NCI-H1105 (cell line): ENCODE results near the gene TMEM178A.
"Not testable (repeated sequence)": the region's sequence is repeated elsewhere in the genome, so short reads cannot be mapped to it uniquely, and the experiment has no call there.

Experiments used
- DNase-seq: peaks from one replicate; lab custom pipeline; 2025; lab: John Stamatoyannopoulos, UW

TMEM178A gene

GRCh38 chr2:39715822-39716221 lies 50.1 kb downstream of the TMEM178A start:
- DNase-seq: no peak

DNA sequence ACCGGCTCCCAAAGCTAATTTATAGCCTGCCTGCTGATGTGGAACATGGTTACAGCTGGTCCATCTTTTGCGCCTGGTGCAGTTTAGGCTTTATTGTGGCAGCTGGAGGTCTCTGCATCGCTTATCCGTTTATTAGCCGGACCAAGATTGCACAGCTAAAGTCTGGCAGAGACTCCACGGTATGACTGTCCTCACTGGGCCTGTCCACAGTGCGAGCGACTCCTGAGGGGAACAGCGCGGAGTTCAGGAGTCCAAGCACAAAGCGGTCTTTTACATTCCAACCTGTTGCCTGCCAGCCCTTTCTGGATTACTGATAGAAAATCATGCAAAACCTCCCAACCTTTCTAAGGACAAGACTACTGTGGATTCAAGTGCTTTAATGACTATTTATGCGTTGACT lies 51.4 kb downstream of the TMEM178A start:
- DNase-seq: no peak

GRCh38 chr2:39718483-39718882 lies 52.8 kb downstream of the TMEM178A start:
- DNase-seq: no peak

GRCh38 chr2:39719317-39719716 lies 53.6 kb downstream of the TMEM178A start:
- DNase-seq: no peak

DNA sequence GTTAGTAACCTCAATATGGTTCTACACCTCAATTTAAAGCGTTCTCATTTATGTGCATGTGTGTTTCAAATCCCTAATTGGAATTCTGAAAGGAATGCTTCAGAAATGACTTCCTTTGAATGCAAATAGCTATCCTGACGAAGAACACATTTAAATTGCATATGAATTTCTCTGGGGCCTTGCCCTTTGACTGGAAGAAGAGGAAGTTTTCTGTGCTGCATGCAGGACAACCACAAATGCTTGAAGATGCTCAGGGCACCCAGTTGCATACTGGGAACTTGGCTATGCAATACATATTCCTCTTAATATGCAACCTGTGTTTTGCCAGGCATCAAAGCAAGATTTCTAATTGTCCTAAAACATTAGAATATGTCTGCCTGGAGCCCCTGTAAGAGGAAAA lies 55.3 kb downstream of the TMEM178A start:
- no peak for DNase-seq

- no peak for DNase-seq
These were observed 57.8 kb downstream of the TMEM178A start for GRCh38 chr2:39723497-39723896.

GRCh38 chr2:39723946-39724827 lies 58.5 kb downstream of the TMEM178A start:
- no peak for DNase-seq

- DNase-seq: no peak
These were observed 59.1 kb downstream of the TMEM178A start for GRCh38 chr2:39724828-39725144.

GRCh38 chr2:39725401-39725800 lies 59.7 kb downstream of the TMEM178A start:
- DNase-seq: no peak

DNA sequence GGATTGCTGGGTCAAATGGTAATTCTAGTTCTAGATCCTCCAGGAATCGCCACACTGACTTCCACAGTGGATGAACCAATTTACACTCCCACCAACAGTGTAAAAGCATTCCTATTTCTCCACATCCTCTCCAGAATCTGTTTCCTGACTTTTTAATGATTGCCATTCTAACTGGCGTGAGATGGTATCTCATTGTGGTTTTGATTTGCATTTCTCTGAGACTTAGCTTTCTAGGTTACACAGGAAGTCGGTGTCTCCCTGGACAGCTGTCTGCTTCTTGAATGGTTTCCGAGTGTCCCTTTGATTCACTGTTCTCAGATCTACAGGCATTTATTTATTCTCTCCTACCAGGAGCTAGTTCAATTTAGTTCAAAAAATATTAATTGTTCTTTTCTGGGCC lies 62.4 kb downstream of the TMEM178A start:
- not testable (repeated sequence) for DNase-seq

DNA sequence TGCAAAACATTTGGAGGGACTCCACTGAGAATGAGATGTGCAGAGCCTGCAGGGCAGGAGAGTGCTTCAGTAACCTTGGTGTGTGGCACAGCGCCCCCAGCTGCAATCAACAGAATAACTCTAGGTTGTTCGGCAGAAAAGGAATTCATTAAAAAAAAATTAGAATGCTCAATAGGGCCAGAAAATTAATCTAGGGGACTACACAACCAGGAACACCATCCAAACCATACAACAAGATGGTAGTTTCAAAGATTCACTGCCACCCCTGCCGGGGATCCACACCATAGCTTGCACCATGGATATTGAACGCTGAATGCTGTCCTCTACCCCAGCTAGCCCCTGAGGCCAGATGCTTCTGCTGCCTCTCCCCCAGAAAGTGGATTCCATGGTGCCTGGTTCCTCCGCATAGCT lies 63.2 kb downstream of the TMEM178A start:
- no peak for DNase-seq

DNA sequence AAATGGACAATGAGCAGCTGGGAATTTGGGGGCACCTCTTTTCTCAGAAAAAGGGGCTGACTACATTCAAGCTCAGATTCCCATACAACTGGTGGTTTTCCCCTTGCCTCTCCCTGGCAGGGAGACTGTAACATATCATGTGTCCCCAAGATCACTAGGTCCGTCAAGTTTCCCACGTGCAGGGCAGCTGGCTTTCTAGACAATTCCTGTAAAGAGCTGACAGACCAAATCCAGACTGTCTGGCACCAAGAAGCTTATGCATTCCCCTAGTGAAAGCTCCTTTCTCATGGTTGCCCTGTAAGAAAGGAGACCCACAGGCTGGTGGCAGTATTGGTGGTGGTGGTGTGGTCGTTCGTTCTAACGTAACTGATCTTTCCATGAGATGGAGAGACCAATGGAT lies 64.6 kb downstream of the TMEM178A start:
- no peak for DNase-seq

DNA sequence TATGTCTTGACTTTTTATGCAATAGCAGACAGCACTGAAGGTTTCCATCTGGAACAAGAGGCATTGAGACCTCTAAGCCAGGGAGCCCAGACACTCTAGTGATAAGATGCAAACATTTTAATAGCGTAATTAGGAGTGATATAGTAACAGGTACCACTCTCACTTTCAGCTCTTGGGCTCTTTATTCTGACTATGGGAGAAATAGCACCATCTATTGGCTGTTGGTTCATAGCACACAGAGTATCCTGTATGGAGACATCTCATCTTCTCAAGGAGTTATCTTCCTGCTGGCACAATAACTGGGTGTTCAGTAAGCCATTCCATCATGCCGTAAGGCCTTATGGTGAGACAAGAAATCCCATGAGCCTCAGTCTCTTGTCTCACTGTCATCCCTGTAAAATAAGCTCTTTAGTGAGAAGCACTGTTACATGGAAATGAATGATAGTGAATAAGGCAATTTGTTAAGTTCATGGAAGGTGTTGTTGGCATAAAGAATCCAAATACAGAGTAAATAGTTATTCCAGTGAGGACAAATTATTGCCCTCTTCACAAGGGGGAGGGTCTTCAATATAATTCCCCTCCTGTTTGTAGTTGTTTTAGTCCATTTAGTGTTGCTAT lies 65.1 kb downstream of the TMEM178A start:
- peak; percentile 4 for DNase-seq

DNA sequence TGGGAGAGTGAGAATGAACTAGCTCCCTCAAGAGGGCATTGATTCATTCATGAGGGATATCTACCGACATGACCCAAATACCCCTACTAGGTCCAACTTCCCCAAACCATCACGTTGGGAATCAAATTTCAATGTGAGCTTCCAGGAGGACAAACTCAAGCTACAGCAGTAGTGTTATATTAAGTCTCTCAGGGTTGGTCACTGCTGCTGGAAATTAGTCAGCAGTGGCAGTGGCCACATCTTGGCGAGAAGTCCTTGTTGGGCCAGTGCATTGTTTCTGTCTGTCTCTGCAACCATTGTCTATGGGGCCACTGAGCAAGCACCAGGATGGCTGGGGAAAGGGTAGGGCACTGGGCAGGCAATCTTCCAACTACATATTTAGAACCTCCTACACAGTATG lies 65.8 kb downstream of the TMEM178A start:
- DNase-seq: no peak

DNA sequence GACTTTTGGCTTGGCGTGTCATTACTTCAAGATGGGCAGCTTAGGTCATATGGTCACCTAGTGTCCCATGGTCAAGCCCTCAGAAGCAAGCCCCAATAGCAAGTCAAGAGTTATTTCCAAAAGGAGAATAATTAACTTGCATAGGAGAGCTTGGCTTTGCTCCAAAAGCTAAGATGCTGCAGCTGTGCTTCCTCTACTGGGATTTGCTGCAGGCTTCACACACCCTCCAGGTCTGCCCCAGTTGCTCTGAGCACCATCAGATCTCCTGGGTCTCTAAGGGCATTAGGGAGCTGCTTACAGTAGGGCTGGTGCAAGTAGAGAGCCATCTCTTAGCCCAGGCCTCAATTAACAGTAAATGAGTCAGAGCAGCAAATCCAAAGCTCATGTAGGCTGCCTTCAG lies 66.8 kb downstream of the TMEM178A start:
- DNase-seq: peak; percentile 20

GRCh38 chr2:39733070-39733674 lies 67.5 kb downstream of the TMEM178A start:
- DNase-seq: no peak

GRCh38 chr2:39734445-39734844 lies 68.7 kb downstream of the TMEM178A start:
- DNase-seq: no peak

- no peak for DNase-seq
These were observed 69.9 kb downstream of the TMEM178A start for GRCh38 chr2:39735648-39736047.

- DNase-seq: no peak
These were observed 70.9 kb downstream of the TMEM178A start for GRCh38 chr2:39736640-39737039.

DNA sequence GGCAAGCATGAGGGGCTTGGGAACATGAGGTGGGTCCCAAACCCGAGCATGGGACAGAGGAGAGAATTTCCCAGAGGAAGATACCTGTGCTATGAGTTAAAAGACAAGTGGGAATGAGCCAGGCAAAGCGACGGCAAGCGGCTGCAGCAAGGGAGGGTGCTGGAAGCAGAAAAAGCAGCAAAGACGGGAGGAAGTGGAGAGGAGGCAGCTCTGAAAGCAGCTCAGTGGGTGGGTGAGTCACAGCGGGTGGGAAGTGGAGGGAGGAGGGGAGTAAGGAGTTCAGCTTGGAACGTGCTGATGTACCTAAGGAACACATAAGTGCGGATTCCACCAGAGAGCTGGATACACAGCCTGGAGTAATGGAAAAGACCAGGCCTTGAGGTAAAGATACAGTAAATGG lies 71.9 kb downstream of the TMEM178A start:
- no peak for DNase-seq

- no peak for DNase-seq
These were observed 73.2 kb downstream of the TMEM178A start for GRCh38 chr2:39738936-39739335.

- no peak for DNase-seq
These were observed 73.7 kb downstream of the TMEM178A start for GRCh38 chr2:39739386-39739785.

DNA sequence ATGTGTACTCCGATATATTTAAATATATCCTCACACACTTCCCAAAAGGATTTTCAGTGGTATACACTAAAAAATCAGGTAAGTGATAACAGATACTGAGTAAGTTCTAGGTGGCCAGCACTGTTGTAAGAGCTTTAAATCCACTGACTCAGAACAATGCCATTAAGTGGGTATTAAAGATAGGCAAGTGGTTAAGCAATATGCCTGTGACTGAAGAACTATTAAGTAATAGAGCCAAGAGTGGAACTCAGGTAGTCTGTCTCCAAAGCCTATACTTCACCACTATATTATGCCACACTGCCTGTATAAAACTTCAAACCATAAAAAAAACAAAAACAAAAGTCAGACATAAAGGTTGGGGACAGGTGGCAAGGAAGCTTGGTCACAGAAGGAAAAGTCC lies 76.2 kb downstream of the TMEM178A start:
- DNase-seq: no peak
